Thyroid gland (tissue), 4 donors: ENCODE results near the gene MRPL9.

Source experiments
- CTCF ChIP-seq, 6 experiments: fragments of 200-600 bp in 3 of 6; fragments of 450-650 bp in 3 of 6; sonication (generic) in 3 of 6; IDR thresholded peaks; one replicate each; pipeline ENCODE4 v1.5.1; 2016 to 2019; ENCODE audit warnings: antibody characterized with exemption in 6 of 6, mild to moderate bottlenecking in 2 of 6, inconsistent platforms in 1 of 6, moderate library complexity in 1 of 6
- POLR2A ChIP-seq, 2 donors: fragments of 450-650 bp; IDR thresholded peaks; one replicate each; pipeline ENCODE4 v1.6.1; 2017; ENCODE audit warnings: antibody characterized with exemption in 2 of 2, mild to moderate bottlenecking in 2 of 2, moderate library complexity in 1 of 2

DNA sequence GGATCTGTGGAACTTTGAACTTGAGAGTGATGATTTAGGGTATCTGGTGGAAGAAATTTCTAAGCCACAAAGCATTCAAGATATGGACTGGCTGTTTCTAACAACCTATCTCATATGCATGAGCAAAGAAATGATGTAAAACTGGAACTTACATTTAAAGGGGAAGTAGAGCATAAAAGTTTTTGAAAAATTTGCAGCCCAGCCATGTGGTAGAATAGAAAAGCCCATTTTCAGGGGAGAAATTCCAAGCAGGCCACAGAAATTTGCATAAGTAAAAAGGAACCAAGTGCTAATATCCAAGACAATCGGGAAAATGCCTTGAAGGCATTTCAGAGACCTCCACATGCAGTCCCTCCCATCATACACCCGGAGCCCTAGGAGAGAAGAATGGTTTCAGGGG is 26.3 kb downstream of the MRPL9 start:
- no peak for TF ChIP-seq POLR2A (IDR thresholded peaks at IDR 0.05)
- TF ChIP-seq CTCF (IDR thresholded peaks at IDR 0.05): no peak
